Measurements from ENCODE around the gene RBM38. TPM values are rescaled to one million over a fixed set of nuclear protein-coding genes. Genes with fewer than 3 reads are reported as not detected.

The RBM38 gene
- total RNA-seq, 4 donors from 2014 or later: 9.1 to 21.0 (median 13.3) TPM

DNA sequence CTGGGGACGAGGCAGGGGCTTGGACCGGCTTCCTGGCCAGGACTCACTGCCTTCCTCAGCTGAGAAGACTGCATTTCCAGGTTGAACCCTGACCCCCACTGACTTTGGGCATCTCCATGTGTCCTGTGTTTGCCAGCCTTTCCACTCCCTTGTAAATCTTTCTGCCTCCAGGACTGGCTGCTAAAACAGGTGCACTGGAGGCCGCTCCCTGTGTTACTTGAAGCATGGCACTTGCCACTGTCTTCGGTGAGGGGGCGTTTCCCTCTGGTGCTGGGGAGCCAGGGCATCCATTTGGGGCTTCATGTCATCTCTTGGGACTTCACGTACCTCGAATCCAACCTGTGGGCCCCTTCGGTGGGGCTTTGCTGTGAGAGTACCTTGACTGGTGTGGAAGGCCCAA is 6.7 kb upstream of the RBM38 start:
- no peak for DNase-seq
- intact Hi-C loops (cut with DNase I): loop anchor here (5.0 kb wide), 1 partner anchor 113 kb away; no protein-coding TSS in a partner anchor
- no peak overlapping the region for H3K27ac ChIP-seq
- no peaks in the 10 kb centered on the region for H3K27me3 ChIP-seq
- TF ChIP-seq, protein P1, sequence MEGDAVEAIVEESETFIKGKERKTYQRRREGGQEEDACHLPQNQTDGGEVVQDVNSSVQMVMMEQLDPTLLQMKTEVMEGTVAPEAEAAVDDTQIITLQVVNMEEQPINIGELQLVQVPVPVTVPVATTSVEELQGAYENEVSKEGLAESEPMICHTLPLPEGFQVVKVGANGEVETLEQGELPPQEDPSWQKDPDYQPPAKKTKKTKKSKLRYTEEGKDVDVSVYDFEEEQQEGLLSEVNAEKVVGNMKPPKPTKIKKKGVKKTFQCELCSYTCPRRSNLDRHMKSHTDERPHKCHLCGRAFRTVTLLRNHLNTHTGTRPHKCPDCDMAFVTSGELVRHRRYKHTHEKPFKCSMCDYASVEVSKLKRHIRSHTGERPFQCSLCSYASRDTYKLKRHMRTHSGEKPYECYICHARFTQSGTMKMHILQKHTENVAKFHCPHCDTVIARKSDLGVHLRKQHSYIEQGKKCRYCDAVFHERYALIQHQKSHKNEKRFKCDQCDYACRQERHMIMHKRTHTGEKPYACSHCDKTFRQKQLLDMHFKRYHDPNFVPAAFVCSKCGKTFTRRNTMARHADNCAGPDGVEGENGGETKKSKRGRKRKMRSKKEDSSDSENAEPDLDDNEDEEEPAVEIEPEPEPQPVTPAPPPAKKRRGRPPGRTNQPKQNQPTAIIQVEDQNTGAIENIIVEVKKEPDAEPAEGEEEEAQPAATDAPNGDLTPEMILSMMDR (IDR thresholded peaks at IDR 0.05): no peak
- no peaks in the 10 kb centered on the region for H3K9me3 ChIP-seq
- no peak overlapping the region for H3K4me3 ChIP-seq
- H3K4me1 ChIP-seq: peaks cover 1 to 10% (median 2%) of the 10 kb centered on the region in 3 donors
- 92 to 100% methylated on average over 4 to 7 of the region's 8 CpGs for WGBS, 2 donors
- H3K36me3 ChIP-seq: peaks cover 0 to 27% (median 0%) of the 10 kb centered on the region in 3 donors

DNA sequence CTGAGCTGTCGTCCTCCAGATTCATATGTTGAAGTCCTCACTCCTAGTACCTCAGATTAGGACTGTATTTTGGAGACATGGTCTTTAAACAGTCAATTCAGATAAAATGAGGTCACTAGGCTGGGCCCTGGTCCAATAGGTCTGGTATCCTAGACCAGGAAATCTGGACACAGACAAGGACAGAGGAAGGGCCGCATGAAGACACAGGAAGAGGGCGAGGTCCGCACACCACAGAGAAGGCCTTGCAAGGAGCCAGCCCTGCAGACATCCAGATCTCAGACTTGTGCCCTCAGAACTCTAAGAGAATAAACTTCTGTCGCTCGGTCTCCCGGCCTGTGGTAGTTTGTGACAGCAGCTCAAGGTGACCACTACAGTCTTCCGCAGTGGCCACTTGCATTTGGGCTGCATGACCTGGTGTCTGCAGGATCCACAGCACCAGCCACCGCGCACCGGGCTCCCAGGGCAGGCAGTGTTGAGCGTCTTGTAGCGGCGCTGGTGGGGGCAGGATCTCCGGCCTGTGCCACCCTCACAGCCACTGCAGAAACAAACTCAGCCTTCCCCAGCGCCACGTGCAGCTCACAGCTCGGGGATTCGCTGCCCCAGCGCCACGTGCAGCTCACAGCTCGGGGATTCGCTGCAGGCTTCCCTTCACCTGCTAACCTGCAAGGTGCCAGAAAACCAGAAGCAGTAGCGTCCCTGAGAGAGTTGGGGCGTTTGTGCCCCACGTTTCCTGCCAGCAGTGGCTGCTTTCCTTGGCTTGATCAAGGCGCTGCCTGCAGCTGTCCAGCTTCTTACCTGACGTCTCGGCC is 6.0 kb upstream of the RBM38 start:
- intact Hi-C loops (cut with DNase I): loop anchor here (5.0 kb wide), 1 partner anchor 112 kb away; no protein-coding TSS in a partner anchor
- WGBS, 2 donors: 82% methylated on average over 12 to 13 of the region's 29 CpGs
- Histone ChIP-seq H3K27me3 (no peaks in the 10 kb centered on the region), H3K9me3 (no peaks in the 10 kb centered on the region), H3K36me3 (peaks cover 0 to 23% (median 0%) of the 10 kb centered on the region in 3 donors), H3K4me1 (peaks cover 8 to 17% (median 8%) of the 10 kb centered on the region in 3 donors), H3K27ac (no peak overlapping the region), H3K4me3 (no peak overlapping the region)
- no peak for DNase-seq
- no peak for TF ChIP-seq POLR2A (IDR thresholded peaks at IDR 0.05)
- TF ChIP-seq, protein P1 (IDR thresholded peaks at IDR 0.05): no peak

DNA sequence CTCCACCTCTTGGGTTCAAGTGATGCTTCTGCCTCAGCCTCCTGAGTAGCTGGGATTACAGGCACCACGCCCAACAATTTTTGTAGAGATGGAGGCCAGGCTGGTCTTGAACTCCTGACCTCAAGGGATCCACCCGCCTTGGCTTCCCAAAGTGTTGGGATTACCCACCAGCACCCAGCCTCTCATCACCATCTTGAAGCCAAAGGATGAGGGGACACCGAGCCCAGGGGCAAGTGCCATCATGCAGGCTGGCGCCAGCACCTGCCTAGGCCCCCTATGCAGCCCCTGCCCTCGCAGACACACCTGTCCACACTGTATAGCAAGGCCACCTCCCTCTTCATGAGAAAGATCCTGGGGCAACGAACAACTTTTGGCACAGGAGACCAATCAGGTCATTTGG is 5.3 kb upstream of the RBM38 start:
- H3K4me3 ChIP-seq: no peak overlapping the region
- H3K36me3 ChIP-seq: peaks cover 0 to 15% (median 0%) of the 10 kb centered on the region in 3 donors
- intact Hi-C loops (cut with DNase I): no loop called here
- no peak for DNase-seq
- H3K27ac ChIP-seq: no peak overlapping the region
- H3K27me3 ChIP-seq: no peaks in the 10 kb centered on the region
- no peak for TF ChIP-seq POLR2A (IDR thresholded peaks at IDR 0.05)
- TF ChIP-seq, protein P1 (IDR thresholded peaks at IDR 0.05): no peak
- WGBS, 2 donors: 80 to 85% methylated on average over 5 of the region's 6 CpGs
- no peaks in the 10 kb centered on the region for H3K9me3 ChIP-seq
- H3K4me1 ChIP-seq: peaks cover 16 to 25% (median 16%) of the 10 kb centered on the region in 3 donors

DNA sequence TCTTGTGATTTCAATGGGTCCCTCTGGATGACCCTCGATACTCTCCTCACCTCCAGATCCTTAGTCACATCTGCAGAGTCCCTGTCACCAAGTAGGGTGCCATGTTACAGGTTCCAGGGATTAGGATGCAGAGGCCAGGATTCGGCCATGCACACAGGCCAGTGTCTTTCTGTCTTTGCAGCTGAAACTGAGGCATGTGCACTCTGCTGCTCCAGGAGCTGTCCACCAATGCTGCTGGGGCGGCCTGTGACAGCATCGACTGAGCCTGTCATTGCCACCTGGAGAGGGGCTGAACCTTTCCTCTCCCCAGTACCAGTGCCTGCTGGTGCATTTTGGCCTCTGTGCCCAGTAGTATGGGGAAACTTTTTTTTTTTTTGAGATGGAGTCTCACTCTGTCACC is 4.4 kb upstream of the RBM38 start:
- Histone ChIP-seq H3K36me3 (peaks cover 0 to 11% (median 0%) of the 10 kb centered on the region in 3 donors), H3K4me1 (peaks cover 16 to 26% (median 17%) of the 10 kb centered on the region in 3 donors), H3K9me3 (no peaks in the 10 kb centered on the region), H3K27ac (no peak overlapping the region), H3K27me3 (no peaks in the 10 kb centered on the region), H3K4me3 (no peak overlapping the region)
- no peak for DNase-seq
- WGBS, 2 donors: 91 to 98% methylated on average over 4 of the region's 4 CpGs
- TF ChIP-seq POLR2A (IDR thresholded peaks at IDR 0.05): no peak
- TF ChIP-seq, protein P1 (IDR thresholded peaks at IDR 0.05): no peak
- intact Hi-C loops (cut with DNase I): no loop called here

DNA sequence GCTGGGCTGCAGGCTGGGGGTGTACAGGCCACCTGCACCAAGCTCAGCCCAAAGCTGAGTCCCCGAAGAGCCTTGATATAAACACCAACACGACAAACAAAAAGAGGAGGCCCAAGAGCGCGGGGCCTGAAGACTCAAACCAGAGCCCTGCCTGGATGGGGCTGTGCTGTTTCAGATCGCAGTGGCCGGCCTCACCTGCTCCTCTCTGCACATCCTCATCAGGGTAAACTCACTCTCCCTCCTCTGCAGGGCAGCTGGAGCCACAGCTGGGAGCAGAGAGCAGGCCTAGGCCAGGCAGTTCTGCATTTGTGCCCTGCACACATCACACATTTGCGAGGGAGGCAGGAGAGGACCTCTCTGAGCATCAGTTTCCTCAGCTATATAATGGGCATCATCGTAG is 3.7 kb upstream of the RBM38 start:
- Histone ChIP-seq H3K4me1 (peaks cover 17 to 32% (median 19%) of the 10 kb centered on the region in 3 donors), H3K27ac (no peak overlapping the region), H3K4me3 (no peak overlapping the region), H3K36me3 (peaks cover 0 to 11% (median 0%) of the 10 kb centered on the region in 3 donors), H3K27me3 (no peaks in the 10 kb centered on the region), H3K9me3 (no peaks in the 10 kb centered on the region)
- DNase-seq: no peak
- WGBS, 2 donors: 88% methylated on average over 8 of the region's 8 CpGs; no CpG with 5 or more reads in 1 of the 2 donors
- TF ChIP-seq POLR2A (IDR thresholded peaks at IDR 0.05): no peak
- TF ChIP-seq, protein P1 (IDR thresholded peaks at IDR 0.05): no peak
- intact Hi-C loops (cut with DNase I): no loop called here

All from esophagus squamous epithelium (tissue), 5 donors.